K562 (cell line): Measurements from ENCODE around the gene SELENOW. TPM values are rescaled to one million over a fixed set of nuclear protein-coding genes. Genes with fewer than 3 reads are reported as not detected.

Experiments
- ATF4 ChIP-seq: fragments of 450-650 bp; formaldehyde crosslinking; IDR thresholded peaks from 2 replicates; pipeline ENCODE4 v1.4.0; 2022; ENCODE audit warnings: mild to moderate bottlenecking, moderate library complexity
- BHLHE40 ChIP-seq: IDR thresholded peaks from 2 replicates; pipeline ENCODE4 v1.6.1; 2011; ENCODE audit warnings: low read length, improper control_type of control experiment
- CCNT2 ChIP-seq: IDR thresholded peaks from 2 replicates; pipeline ENCODE4 v1.6.1; 2011; ENCODE audit warnings: borderline replicate concordance, low read depth, mild to moderate bottlenecking, moderate library complexity, mixed read lengths, low read length; ENCODE audit not compliant: insufficient read length; ENCODE audit errors: extremely low read depth
- CTCFL ChIP-seq: IDR thresholded peaks from 2 replicates; pipeline ENCODE4 v1.6.1; 2011; ENCODE audit warnings: borderline replicate concordance, low read depth, mild to moderate bottlenecking, moderate library complexity, low read length; ENCODE audit not compliant: insufficient read depth, poor library complexity, severe bottlenecking
- E2F6 ChIP-seq, 2 experiments: IDR thresholded peaks; 2 replicates each; pipeline ENCODE4 v1.6.1; 2011; ENCODE audit warnings: borderline replicate concordance in 1 of 2, control low read depth in 1 of 2, low read depth in 1 of 2, low read length in 1 of 2, mild to moderate bottlenecking in 1 of 2, mixed read lengths in 1 of 2, moderate library complexity in 1 of 2; ENCODE audit not compliant: insufficient read depth in 1 of 2, insufficient read length in 1 of 2, poor library complexity in 1 of 2, severe bottlenecking in 1 of 2; ENCODE audit errors: extremely low read depth in 1 of 2
- ELF1 ChIP-seq: fragments of 200-800 bp; sonication (Bioruptor generic); IDR thresholded peaks from 2 replicates; pipeline ENCODE4 v1.6.1; 2016; ENCODE audit warnings: missing genetic modification characterization, missing compliant biosample characterization
- ERF ChIP-seq: fragments of 450-650 bp; formaldehyde crosslinking; IDR thresholded peaks from 2 replicates; pipeline ENCODE4 v1.4.0; 2020; ENCODE audit warnings: mild to moderate bottlenecking, mixed read lengths
- ESRRA ChIP-seq: fragments of 450-650 bp; IDR thresholded peaks from 2 replicates; pipeline ENCODE4 v1.6.1; 2014; ENCODE audit warnings: low read depth, mild to moderate bottlenecking, moderate library complexity, borderline replicate concordance
- ETV1 ChIP-seq: fragments of 450-650 bp; conservative IDR thresholded peaks from 2 replicates; pipeline ENCODE4 v1.6.1; 2016; ENCODE audit warnings: missing genetic modification characterization, control low read depth, low read depth, missing compliant biosample characterization
- FOXP1 ChIP-seq: sonication (generic); formaldehyde crosslinking; IDR thresholded peaks from 2 replicates; pipeline ENCODE4 v1.8.0; 2022; ENCODE audit warnings: mild to moderate bottlenecking, missing genetic modification reagents
- FUS ChIP-seq: fragments of 200-400 bp; formaldehyde crosslinking; optimal IDR thresholded peaks from 2 replicates; pipeline ENCODE3; 2017; ENCODE audit warnings: low read depth, low read length
- HDAC2 ChIP-seq: fragments of 450-650 bp; IDR thresholded peaks from 2 replicates; pipeline ENCODE4 v1.6.1; 2016; ENCODE audit warnings: mild to moderate bottlenecking
- IFI16 ChIP-seq: fragments of 250-450 bp; sonication (Bioruptor Pico); IDR thresholded peaks from 2 replicates; pipeline ENCODE4 v2.1.2; 2022; ENCODE audit warnings: mild to moderate bottlenecking, inconsistent platforms
- MTA1 ChIP-seq: fragments of 450-650 bp; IDR thresholded peaks from 2 replicates; pipeline ENCODE4 v1.6.1; 2017; ENCODE audit warnings: borderline replicate concordance
- YY1 ChIP-seq, 3 experiments: IDR thresholded peaks; 2 replicates each; pipeline ENCODE4 v1.6.1; 2011; ENCODE audit warnings: low read length in 2 of 3, mild to moderate bottlenecking in 2 of 3, moderate library complexity in 2 of 3, borderline replicate concordance in 1 of 3, control low read depth in 1 of 3, low read depth in 1 of 3; ENCODE audit not compliant: insufficient read depth in 3 of 3, insufficient replicate concordance in 2 of 3, control insufficient read depth in 1 of 3, insufficient read length in 1 of 3; ENCODE audit errors: extremely low read depth in 1 of 3
- ZFP36 ChIP-seq: fragments of 150-350 bp; IDR thresholded peaks from 2 replicates; pipeline ENCODE4 v1.6.1; 2018; ENCODE audit warnings: low read length, low read depth; ENCODE audit not compliant: partially characterized antibody
- ZNF217 ChIP-seq: sonication (generic); formaldehyde crosslinking; IDR thresholded peaks from 2 replicates; pipeline ENCODE4 v1.8.0; 2022; ENCODE audit warnings: mild to moderate bottlenecking, missing genetic modification reagents
- ZNF280B ChIP-seq: fragments of 250-450 bp; sonication (Bioruptor Pico); IDR thresholded peaks from 2 replicates; pipeline ENCODE4 v1.5.1; 2021; ENCODE audit warnings: mild to moderate bottlenecking
- ZNF311 ChIP-seq: fragments of 250-450 bp; sonication (Bioruptor Pico); IDR thresholded peaks from 2 replicates; pipeline ENCODE4 v1.4.0; 2020; ENCODE audit warnings: mild to moderate bottlenecking, moderate library complexity
- ZNF324 ChIP-seq: fragments of 250-450 bp; sonication (Bioruptor Pico); IDR thresholded peaks from 2 replicates; pipeline ENCODE4 v1.4.0; 2020; ENCODE audit warnings: mild to moderate bottlenecking
- ZNF589 ChIP-seq: fragments of 200-800 bp; sonication (Bioruptor generic); IDR thresholded peaks from 2 replicates; pipeline ENCODE4 v1.6.1; 2016; ENCODE audit warnings: low read depth, missing genetic modification characterization, missing compliant biosample characterization
- ZSCAN29 ChIP-seq: fragments of 450-650 bp; IDR thresholded peaks from 2 replicates; pipeline ENCODE4 v1.6.1; 2017
- polyA plus RNA-seq, 8 experiments: library from polyadenylated mRNA; depleted of rRNA in 4 of 8; stranded (reverse) in 5 of 8; unstranded in 3 of 8; fragments of >200 nt; fragmentation: Nextera tagmentation in 2 of 8; fragmentation: Illumina TruSeq in 1 of 8; extraction: Ambion mirVana in 2 of 8; extraction: Trizol in 1 of 8; gene quantifications; 2 replicates each; pipeline versions ENCODE4 v1.2.1 to v1.2.3, GENCODE V29; 2011 to 2014; ENCODE audit warnings: inconsistent platforms in 1 of 8, missing spikeins in 1 of 8
- total RNA-seq, 7 experiments: library from RNA; depleted of rRNA in 6 of 7; stranded (reverse); fragments of >200 nt in 6 of 7; fragmentation: Illumina TruSeq in 2 of 7; extraction: Trizol in 2 of 7; gene quantifications; 2 replicates each; pipeline versions ENCODE4 v1.2.1 to v1.2.3, GENCODE V29; 2011 to 2021; ENCODE audit warnings: low replicate concordance in 1 of 7

SELENOW gene
- total and polyA plus RNA-seq, 9 of the 15 experiments (the other 6 are each of a cell fraction or from before 2014, with no cell fraction given), result 91.9 to 279 (median 156) TPM

- no peak for TF ChIP-seq CTCFL
- peak in 1 of 2 experiments; percentile 92 for TF ChIP-seq E2F6 (IDR thresholded peaks at IDR 0.05; ENCODE audit: borderline replicate concordance in 1 of 2, extremely low read depth in 1 of 2, insufficient read depth in 1 of 2, insufficient read length in 1 of 2, low read depth in 1 of 2, low read length in 1 of 2, poor library complexity in 1 of 2, severe bottlenecking in 1 of 2)
- no peak for TF ChIP-seq ZNF324 (CRISPR knock-in tag)
- no peak for TF ChIP-seq ZNF217 (CRISPR knock-in tag)
- peak; percentile 72 for TF ChIP-seq CCNT2
- TF ChIP-seq FOXP1, result no peak
- TF ChIP-seq ZNF589 (CRISPR knock-in tag), result no peak
- TF ChIP-seq BHLHE40, result no peak
- no peak for TF ChIP-seq IFI16 (CRISPR knock-in tag)
- no peak for TF ChIP-seq ELF1 (tag)
- peak; percentile 76 for TF ChIP-seq MTA1
- TF ChIP-seq ZFP36, result peak; percentile 96
- no peak for TF ChIP-seq ZSCAN29
- TF ChIP-seq FUS, result no peak
- TF ChIP-seq ESRRA, result no peak
- TF ChIP-seq ATF4 (CRISPR knock-in tag), result no peak
- TF ChIP-seq ZNF311 (CRISPR knock-in tag), result no peak
- TF ChIP-seq ERF (CRISPR knock-in tag), result no peak
- TF ChIP-seq YY1 (IDR thresholded peaks at IDR 0.05; ENCODE audit: borderline replicate concordance in 1 of 3, control insufficient read depth in 1 of 3, extremely low read depth in 1 of 3, insufficient read depth in 3 of 3, insufficient read length in 1 of 3, insufficient replicate concordance in 2 of 3, low read depth in 1 of 3, low read length in 2 of 3), result peak in 1 of 3 experiments; percentile 6
- TF ChIP-seq HDAC2, result peak; percentile 58
- TF ChIP-seq ZNF280B, result no peak
- peak; percentile 92 for TF ChIP-seq ETV1
These were observed 48.5 kb upstream of the SELENOW start (continued) for GRCh38 chr19:47729799-47730520.
